ENCODE measurements around the gene PDE11A. TPM values are rescaled to one million over a fixed set of nuclear protein-coding genes. Genes with fewer than 3 reads are reported as not detected.

Gene PDE11A
- total RNA-seq, 4 donors from 2014 or later, result 0.85 to 2.3 (median 2.1) TPM; not detected in 1

GRCh38 chr2:177900082-177900481 lies 172.5 kb downstream of the PDE11A start:
- TF ChIP-seq CTCF (IDR thresholded peaks at IDR 0.05), result no peak
- TF ChIP-seq POLR2A (IDR thresholded peaks at IDR 0.05), result no peak
- Histone ChIP-seq H3K4me1 (no peaks in the 10 kb centered on the region), H3K27me3 (no peaks in the 10 kb centered on the region), H3K36me3 (no peaks in the 10 kb centered on the region), H3K4me3 (no peak overlapping the region), H3K9me3 (no peaks in the 10 kb centered on the region), H3K27ac (no peak overlapping the region)
- no peak for DNase-seq
- intact Hi-C loops (cut with DNase I; ENCODE audit: low total_unique reads), result no loop called here

- no peak overlapping the region for H3K27ac ChIP-seq
- no peak for DNase-seq
- no peak overlapping the region for H3K4me3 ChIP-seq
- H3K9me3 ChIP-seq, result no peaks in the 10 kb centered on the region
- intact Hi-C loops (cut with DNase I; ENCODE audit: low total_unique reads), result no loop called here
- TF ChIP-seq CTCF (IDR thresholded peaks at IDR 0.05) (no peak), POLR2A (IDR thresholded peaks at IDR 0.05) (no peak)
- H3K27me3 ChIP-seq, result no peaks in the 10 kb centered on the region
- H3K4me1 ChIP-seq, result no peaks in the 10 kb centered on the region
- no peaks in the 10 kb centered on the region for H3K36me3 ChIP-seq
Observed at GRCh38 chr2:177897278-177897677, 175.3 kb downstream of the PDE11A start.

GRCh38 chr2:177896587-177896986 lies 176.0 kb downstream of the PDE11A start:
- H3K27me3 ChIP-seq, result no peaks in the 10 kb centered on the region
- no peaks in the 10 kb centered on the region for H3K4me1 ChIP-seq
- no peak overlapping the region for H3K4me3 ChIP-seq
- no peak overlapping the region for H3K27ac ChIP-seq
- H3K36me3 ChIP-seq, result no peaks in the 10 kb centered on the region
- intact Hi-C loops (cut with DNase I; ENCODE audit: low total_unique reads), result no loop called here
- no peak for TF ChIP-seq CTCF (IDR thresholded peaks at IDR 0.05)
- TF ChIP-seq POLR2A (IDR thresholded peaks at IDR 0.05), result no peak
- no peaks in the 10 kb centered on the region for H3K9me3 ChIP-seq
- no peak for DNase-seq

- no peak overlapping the region for H3K4me3 ChIP-seq
- no peaks in the 10 kb centered on the region for H3K36me3 ChIP-seq
- no peaks in the 10 kb centered on the region for H3K4me1 ChIP-seq
- DNase-seq, result no peak
- no peaks in the 10 kb centered on the region for H3K9me3 ChIP-seq
- H3K27me3 ChIP-seq, result no peaks in the 10 kb centered on the region
- intact Hi-C loops (cut with DNase I; ENCODE audit: low total_unique reads), result no loop called here
- TF ChIP-seq CTCF (IDR thresholded peaks at IDR 0.05), result no peak
- no peak overlapping the region for H3K27ac ChIP-seq
Observed at GRCh38 chr2:177894546-177894945, 178.0 kb downstream of the PDE11A start.

- intact Hi-C loops (cut with DNase I; ENCODE audit: low total_unique reads), result no loop called here
- H3K27ac ChIP-seq, result no peak overlapping the region
- no peaks in the 10 kb centered on the region for H3K36me3 ChIP-seq
- no peak for TF ChIP-seq CTCF (IDR thresholded peaks at IDR 0.05)
- TF ChIP-seq POLR2A (IDR thresholded peaks at IDR 0.05), result no peak
- H3K4me3 ChIP-seq, result no peak overlapping the region
- no peak for DNase-seq
- no peaks in the 10 kb centered on the region for H3K9me3 ChIP-seq
- H3K4me1 ChIP-seq, result no peaks in the 10 kb centered on the region
- no peaks in the 10 kb centered on the region for H3K27me3 ChIP-seq
Observed at GRCh38 chr2:177893880-177894279, 178.7 kb downstream of the PDE11A start.

All from uterus (tissue), 4 donors.